ENCODE results near the gene RBBP8NL. TPM values are rescaled to one million over a fixed set of nuclear protein-coding genes. Genes with fewer than 3 reads are reported as not detected.
A peak's percentile ranks its signal among the peaks of the same experiment; 100 is the strongest.

RBBP8NL gene
- total RNA-seq, 2 donors from 2014 or later, result not detected

DNA sequence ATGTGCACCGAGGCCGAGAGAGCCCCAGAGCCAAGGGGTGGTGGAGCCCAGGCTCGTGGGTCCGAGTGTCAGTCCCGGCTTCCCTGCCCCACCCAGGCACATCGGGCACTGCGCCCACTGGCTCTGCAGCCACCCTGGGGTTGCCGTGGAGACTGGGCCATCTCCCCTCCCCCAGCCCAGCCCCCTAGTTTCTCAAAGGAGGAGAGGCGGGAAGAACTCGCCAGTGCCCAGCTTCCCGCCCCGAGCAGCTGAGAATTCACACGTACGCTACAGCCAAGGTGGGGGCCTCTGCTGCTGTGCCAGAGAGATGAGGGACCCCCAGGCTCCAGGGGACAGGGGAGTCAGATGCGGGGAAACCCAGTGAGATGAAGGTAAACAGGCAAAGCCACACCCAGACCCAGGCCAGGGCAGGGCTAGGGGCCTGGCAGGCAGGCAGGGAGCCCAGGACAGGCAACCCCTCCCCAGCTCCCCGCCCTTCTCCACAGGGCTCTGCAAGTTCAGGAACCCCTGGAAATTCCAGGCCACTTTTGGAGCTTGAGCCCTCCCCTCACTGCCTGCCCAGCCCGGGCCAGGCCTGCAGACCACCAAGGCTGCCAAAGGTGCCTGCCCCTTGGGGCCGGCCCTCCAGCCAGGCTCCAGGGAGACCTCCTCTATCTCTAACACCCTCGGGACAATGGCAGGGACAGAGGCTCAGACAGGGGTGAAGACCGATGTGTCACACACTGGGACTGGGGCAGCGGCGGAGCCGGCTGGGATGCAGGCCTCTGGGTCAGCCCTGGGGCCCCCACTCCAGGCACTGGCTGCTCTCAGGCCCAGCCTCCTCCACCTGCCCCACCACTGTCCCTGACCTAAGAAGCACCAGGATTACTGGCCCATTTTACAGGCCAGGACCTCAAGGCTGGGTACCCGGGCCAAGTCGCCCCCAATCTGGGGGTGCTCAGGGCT is 66.2 kb downstream of the RBBP8NL start:
- Mint-ChIP-seq H3K27ac (no peak overlapping the region), H3K27me3 (peaks cover 21% of the 10 kb centered on the region), H3K36me3 (ENCODE audit: low read depth) (no peaks in the 10 kb centered on the region), H3K4me3 (no peak overlapping the region), H3K4me1 (no peaks in the 10 kb centered on the region)
- DNase-seq, result peak in 1 of 3 donors; percentile 6
- no peaks in the 10 kb centered on the region for H3K9me3 ChIP-seq (ENCODE audit: control insufficient read depth, low read length, poor library complexity, severe bottlenecking)
- no peak for ATAC-seq

Other genes with a start within 250 kb of the RBBP8NL start
- gene MTG2, start 244.5 kb downstream of the RBBP8NL start, total RNA-seq, result 10 to 100 TPM; 13.8 to 14.3 TPM
- gene HRH3, start 207.3 kb downstream of the RBBP8NL start, total RNA-seq, result not detected
- gene OSBPL2, start 189.0 kb downstream of the RBBP8NL start, total RNA-seq, result 10 to 100 TPM; 59.9 to 67.9 TPM
- gene ADRM1, start 124.5 kb downstream of the RBBP8NL start, total RNA-seq, result 10 to 100 TPM; 47.3 to 54.2 TPM
- under 1 TPM; 0.50 to 0.72 TPM for gene LAMA5, start 60.2 kb downstream of the RBBP8NL start, total RNA-seq
- 1,000 to 10,000 TPM; 2,821 to 2,836 TPM for gene RPS21, start 40.4 kb downstream of the RBBP8NL start, total RNA-seq
- gene CABLES2, start 20.3 kb downstream of the RBBP8NL start, total RNA-seq, result 1 to 10 TPM; 4.5 to 5.6 TPM
- gene GATA5, start 48.5 kb upstream of the RBBP8NL start, total RNA-seq, result not detected
- 1 to 10 TPM; 1.9 TPM for gene SLCO4A1, start 215.0 kb upstream of the RBBP8NL start, total RNA-seq

Data from T-helper 17 cell (primary cell).